K562 (cell line): ENCODE measurements around the gene CHST14. TPM values are rescaled to one million over a fixed set of nuclear protein-coding genes. Genes with fewer than 3 reads are reported as not detected.

Source experiments
- CC2D1A ChIP-seq: fragments of 450-650 bp; IDR thresholded peaks from 2 replicates; pipeline ENCODE4 v1.6.1; 2017; ENCODE audit warnings: mild to moderate bottlenecking
- CHAMP1 ChIP-seq: fragments of 450-650 bp; IDR thresholded peaks from 2 replicates; pipeline ENCODE4 v1.6.1; 2016; ENCODE audit warnings: mild to moderate bottlenecking
- CHD2 ChIP-seq: IDR thresholded peaks from 2 replicates; pipeline ENCODE4 v1.6.1; 2011; ENCODE audit warnings: low read depth, low read length
- CSDE1 ChIP-seq, 2 experiments: fragments of 450-650 bp; IDR thresholded peaks; 2 replicates each; pipeline ENCODE4 v1.6.1; 2016; ENCODE audit warnings: mild to moderate bottlenecking in 1 of 2
- HNRNPLL ChIP-seq: fragments of 200-400 bp; formaldehyde crosslinking; IDR thresholded peaks from 2 replicates; pipeline ENCODE4 v1.6.1; 2017; ENCODE audit warnings: low read length, low read depth, mild to moderate bottlenecking; ENCODE audit not compliant: poor library complexity, severe bottlenecking
- ILK ChIP-seq: fragments of 450-650 bp; IDR thresholded peaks from 2 replicates; pipeline ENCODE4 v1.6.1; 2016; ENCODE audit warnings: missing genetic modification characterization, low read depth, mild to moderate bottlenecking, missing compliant biosample characterization, moderate library complexity, borderline replicate concordance
- NKRF ChIP-seq: fragments of 450-650 bp; IDR thresholded peaks from 2 replicates; pipeline ENCODE4 v1.6.1; 2016; ENCODE audit warnings: borderline replicate concordance
- PATZ1 ChIP-seq: fragments of 250-450 bp; sonication (Bioruptor Pico); IDR thresholded peaks from 2 replicates; pipeline ENCODE4 v1.5.0; 2020; ENCODE audit warnings: mild to moderate bottlenecking, borderline replicate concordance
- PCBP1 ChIP-seq: fragments of 200-400 bp; formaldehyde crosslinking; IDR thresholded peaks from 2 replicates; pipeline ENCODE4 v1.6.1; 2018; ENCODE audit warnings: mild to moderate bottlenecking, low read depth, low read length; ENCODE audit not compliant: poor library complexity, severe bottlenecking
- PHB2 ChIP-seq: fragments of 450-650 bp; IDR thresholded peaks from 2 replicates; pipeline ENCODE4 v1.6.1; 2017; ENCODE audit warnings: low read depth
- PURB ChIP-seq: sonication (generic); formaldehyde crosslinking; IDR thresholded peaks from 2 replicates; pipeline ENCODE4 v1.9.0; 2021; ENCODE audit warnings: low read depth, mild to moderate bottlenecking, missing genetic modification reagents
- SIX5 ChIP-seq, 2 experiments: IDR thresholded peaks; 2 replicates each; pipeline ENCODE4 v1.6.1; 2011; ENCODE audit warnings: low read length in 2 of 2, borderline replicate concordance in 1 of 2, low read depth in 1 of 2, mild to moderate bottlenecking in 1 of 2, moderate library complexity in 1 of 2; ENCODE audit not compliant: insufficient read depth in 1 of 2
- ZBTB17 ChIP-seq: fragments of 450-650 bp; formaldehyde crosslinking; IDR thresholded peaks from 2 replicates; pipeline ENCODE4 v1.4.0; 2020; ENCODE audit warnings: mild to moderate bottlenecking
- ZBTB2 ChIP-seq: fragments of 450-650 bp; IDR thresholded peaks from 2 replicates; pipeline ENCODE4 v1.6.1; 2016; ENCODE audit warnings: antibody characterized with exemption
- ZBTB49 ChIP-seq: sonication (generic); formaldehyde crosslinking; IDR thresholded peaks from 2 replicates; pipeline ENCODE4 v1.8.0; 2022; ENCODE audit warnings: missing genetic modification reagents, mild to moderate bottlenecking, borderline replicate concordance
- ZNF551 ChIP-seq: fragments of 250-450 bp; sonication (Bioruptor Pico); IDR thresholded peaks from 2 replicates; pipeline ENCODE4 v1.5.0; 2021; ENCODE audit warnings: mild to moderate bottlenecking, moderate library complexity
- polyA plus RNA-seq, 8 experiments: library from polyadenylated mRNA; depleted of rRNA in 4 of 8; stranded (reverse) in 5 of 8; unstranded in 3 of 8; fragments of >200 nt; fragmentation: Nextera tagmentation in 2 of 8; fragmentation: Illumina TruSeq in 1 of 8; extraction: Ambion mirVana in 2 of 8; extraction: Trizol in 1 of 8; gene quantifications; 2 replicates each; pipeline versions ENCODE4 v1.2.1 to v1.2.3, GENCODE V29; 2011 to 2014; ENCODE audit warnings: inconsistent platforms in 1 of 8, missing spikeins in 1 of 8
- total RNA-seq, 7 experiments: library from RNA; depleted of rRNA in 6 of 7; stranded (reverse); fragments of >200 nt in 6 of 7; fragmentation: Illumina TruSeq in 2 of 7; extraction: Trizol in 2 of 7; gene quantifications; 2 replicates each; pipeline versions ENCODE4 v1.2.1 to v1.2.3, GENCODE V29; 2011 to 2021; ENCODE audit warnings: low replicate concordance in 1 of 7

CHST14 gene
- total and polyA plus RNA-seq, 9 of the 15 experiments (the other 6 are each of a cell fraction or from before 2014, with no cell fraction given), result 1.6 to 12.1 (median 4.5) TPM

- TF ChIP-seq CHD2 (peak; percentile 68), CC2D1A (peak; percentile 17; the same call in 1 of the 2 replicates), PATZ1 (CRISPR knock-in tag) (no peak), PHB2 (no peak), ILK (tag) (no peak), NKRF (no peak), PURB (CRISPR knock-in tag) (no peak), CHAMP1 (no peak), SIX5 (IDR thresholded peaks at IDR 0.05; ENCODE audit: borderline replicate concordance in 1 of 2, insufficient read depth in 1 of 2, low read depth in 1 of 2, low read length in 2 of 2) (no peak), CSDE1 (IDR thresholded peaks at IDR 0.05) (no peak), PCBP1 (peak; percentile 79), ZNF551 (CRISPR knock-in tag) (no peak), ZBTB49 (CRISPR knock-in tag) (no peak), HNRNPLL (peak; percentile 94), ZBTB2 (no peak), ZBTB17 (no peak)
Observed at GRCh38 chr15:40440743-40441564, 29.8 kb upstream of the CHST14 start, which contains the start of gene BAHD1 (continued).
